ENCODE measurements around the gene KRT72. TPM values are rescaled to one million over a fixed set of nuclear protein-coding genes. Genes with fewer than 3 reads are reported as not detected.

The KRT72 gene
- total RNA-seq, 1 experiment from 2014 or later: not detected

DNA sequence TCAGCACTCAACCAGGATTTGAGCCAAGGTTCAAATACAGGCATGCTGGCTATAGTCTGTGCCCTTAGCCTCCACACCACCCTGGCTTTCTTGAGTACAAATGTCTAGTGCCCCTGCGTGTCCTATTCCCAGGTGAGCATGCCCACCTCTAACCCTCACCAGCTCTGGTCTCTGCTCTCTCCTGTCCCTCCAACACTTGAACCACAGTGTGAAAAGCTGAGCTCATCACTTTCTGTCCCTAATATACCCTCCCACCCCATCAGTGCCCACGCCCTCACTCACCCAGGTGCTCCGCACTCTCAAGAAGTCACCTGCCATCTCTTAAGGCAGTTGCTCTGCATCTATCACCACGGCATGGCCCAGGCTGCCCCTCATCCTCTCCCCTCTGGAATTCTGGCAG is 41.3 kb downstream of the KRT72 start:
- no peak overlapping the region for H3K23ac ChIP-seq (ENCODE audit: insufficient read length, low read depth, low read length)
- H3K56ac ChIP-seq (ENCODE audit: insufficient read length, low read depth, low read length): no peak overlapping the region
- no peak overlapping the region for H2AFZ ChIP-seq (ENCODE audit: low read length)
- H2BK120ac ChIP-seq (ENCODE audit: low read depth, low read length, poor library complexity, severe bottlenecking): no peak overlapping the region
- no peak overlapping the region for H3K14ac ChIP-seq (ENCODE audit: insufficient read depth, low read length)
- H3T11ph ChIP-seq (ENCODE audit: low read length): no peak overlapping the region
- no peaks in the 10 kb centered on the region for H3K79me1 ChIP-seq (ENCODE audit: insufficient read depth, low read depth, low read length, poor library complexity, severe bottlenecking)
- no peaks in the 10 kb centered on the region for H3K9me3 ChIP-seq (ENCODE audit: control insufficient read depth, low read depth, low read length)
- H3K4ac ChIP-seq (ENCODE audit: low read depth, low read length): no peak overlapping the region
- H2BK12ac ChIP-seq (ENCODE audit: insufficient read length, low read depth, low read length): no peak overlapping the region
- no peak for DNase-seq
- H3K27me3 Mint-ChIP-seq (ENCODE audit: low read depth): peaks cover 31% of the 10 kb centered on the region
- no peak overlapping the region for H3K4me3 Mint-ChIP-seq
- H3K9me3 Mint-ChIP-seq: no peaks in the 10 kb centered on the region
- H2AK5ac ChIP-seq (ENCODE audit: insufficient read length, low read length): no peak overlapping the region
- H2BK5ac ChIP-seq (ENCODE audit: insufficient read length, low read length): no peak overlapping the region
- H2BK15ac ChIP-seq (ENCODE audit: low read depth, low read length): no peak overlapping the region
- WGBS (ENCODE audit: extremely low coverage, insufficient read length, low lambda C conversion rate): no CpG with 5 or more reads among the region's 4 CpGs
- H3K36me3 Mint-ChIP-seq (ENCODE audit: insufficient read depth in 1 of 3, low read depth in 3 of 3): no peaks in the 10 kb centered on the region
- H3K9ac ChIP-seq (ENCODE audit: extremely low read depth, insufficient read length, low read length): no peak overlapping the region
- H3K27ac Mint-ChIP-seq: no peak overlapping the region; a peak in 1 of 7 replicates
- no peaks in the 10 kb centered on the region for H3K4me1 ChIP-seq (ENCODE audit: insufficient read depth, low read length)
- H3K4me2 ChIP-seq (ENCODE audit: insufficient read depth, insufficient read length, low read length): no peak overlapping the region
- H3K23me2 ChIP-seq (ENCODE audit: insufficient read length, low read depth, low read length, poor library complexity, severe bottlenecking): no peaks in the 10 kb centered on the region
- no peak overlapping the region for H3K27ac ChIP-seq (ENCODE audit: insufficient read length, low read depth, low read length)
- no peaks in the 10 kb centered on the region for H3K27me3 ChIP-seq (ENCODE audit: insufficient read depth, low read length)
- H4K91ac ChIP-seq (ENCODE audit: insufficient read length, low read depth, low read length): no peak overlapping the region
- TF ChIP-seq, protein P1, sequence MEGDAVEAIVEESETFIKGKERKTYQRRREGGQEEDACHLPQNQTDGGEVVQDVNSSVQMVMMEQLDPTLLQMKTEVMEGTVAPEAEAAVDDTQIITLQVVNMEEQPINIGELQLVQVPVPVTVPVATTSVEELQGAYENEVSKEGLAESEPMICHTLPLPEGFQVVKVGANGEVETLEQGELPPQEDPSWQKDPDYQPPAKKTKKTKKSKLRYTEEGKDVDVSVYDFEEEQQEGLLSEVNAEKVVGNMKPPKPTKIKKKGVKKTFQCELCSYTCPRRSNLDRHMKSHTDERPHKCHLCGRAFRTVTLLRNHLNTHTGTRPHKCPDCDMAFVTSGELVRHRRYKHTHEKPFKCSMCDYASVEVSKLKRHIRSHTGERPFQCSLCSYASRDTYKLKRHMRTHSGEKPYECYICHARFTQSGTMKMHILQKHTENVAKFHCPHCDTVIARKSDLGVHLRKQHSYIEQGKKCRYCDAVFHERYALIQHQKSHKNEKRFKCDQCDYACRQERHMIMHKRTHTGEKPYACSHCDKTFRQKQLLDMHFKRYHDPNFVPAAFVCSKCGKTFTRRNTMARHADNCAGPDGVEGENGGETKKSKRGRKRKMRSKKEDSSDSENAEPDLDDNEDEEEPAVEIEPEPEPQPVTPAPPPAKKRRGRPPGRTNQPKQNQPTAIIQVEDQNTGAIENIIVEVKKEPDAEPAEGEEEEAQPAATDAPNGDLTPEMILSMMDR (conservative IDR thresholded peaks at IDR 0.05): no peak
- H4K20me1 ChIP-seq (ENCODE audit: control insufficient read depth, insufficient read depth, insufficient read length): no peaks in the 10 kb centered on the region
- H3K4me1 Mint-ChIP-seq: no peaks in the 10 kb centered on the region
- H2BK20ac ChIP-seq (ENCODE audit: low read depth, low read length, poor library complexity, severe bottlenecking): no peak overlapping the region
- H4K8ac ChIP-seq (replicated peaks; ENCODE audit: insufficient read length, low read depth, low read length): no peak overlapping the region
- H3K79me2 ChIP-seq (ENCODE audit: insufficient read depth, low read length): no peaks in the 10 kb centered on the region
- no peak overlapping the region for H3K18ac ChIP-seq (ENCODE audit: insufficient read length, low read depth, low read length)
- no peak overlapping the region for H4K5ac ChIP-seq (ENCODE audit: insufficient read length, low read depth, low read length)

Measured in H9 (cell line).